OCI-LY3 (cell line): ENCODE results near the gene MKRN1.

Source experiments
- EZH2phosphoT487 ChIP-seq: fragments of 200-600 bp; shearing (Covaris generic); IDR thresholded peaks from 2 replicates; pipeline ENCODE4 v1.6.1; 2018; ENCODE audit warnings: antibody characterized with exemption, mixed run types, low read depth
- TF ChIP-seq, protein P1 (sequence below): fragments of 200-600, 300-600 bp; sonication (generic); IDR thresholded peaks from 2 replicates; pipeline ENCODE4 v1.5.1; 2014; ENCODE audit warnings: antibody characterized with exemption, low read length, low read depth

DNA sequence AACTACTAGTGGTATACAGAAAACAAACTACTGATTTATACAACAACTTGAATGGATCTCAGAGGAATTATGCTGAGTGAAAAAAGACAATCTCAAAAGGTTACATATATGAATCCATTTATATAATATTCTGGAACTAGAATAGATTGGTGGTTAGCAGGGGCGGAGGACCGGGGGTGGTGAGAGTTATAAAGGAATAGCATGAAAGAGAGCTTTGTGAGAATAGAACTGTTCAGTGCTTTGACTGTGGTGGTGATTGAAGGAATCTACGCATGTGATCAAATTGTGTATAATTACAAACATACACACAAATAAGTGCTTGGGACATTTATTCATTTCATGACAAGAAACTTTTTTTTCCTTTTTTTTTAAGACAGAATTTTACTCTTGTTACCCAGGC, 55.8 kb downstream of the MKRN1 start:
- TF ChIP-seq, protein P1, sequence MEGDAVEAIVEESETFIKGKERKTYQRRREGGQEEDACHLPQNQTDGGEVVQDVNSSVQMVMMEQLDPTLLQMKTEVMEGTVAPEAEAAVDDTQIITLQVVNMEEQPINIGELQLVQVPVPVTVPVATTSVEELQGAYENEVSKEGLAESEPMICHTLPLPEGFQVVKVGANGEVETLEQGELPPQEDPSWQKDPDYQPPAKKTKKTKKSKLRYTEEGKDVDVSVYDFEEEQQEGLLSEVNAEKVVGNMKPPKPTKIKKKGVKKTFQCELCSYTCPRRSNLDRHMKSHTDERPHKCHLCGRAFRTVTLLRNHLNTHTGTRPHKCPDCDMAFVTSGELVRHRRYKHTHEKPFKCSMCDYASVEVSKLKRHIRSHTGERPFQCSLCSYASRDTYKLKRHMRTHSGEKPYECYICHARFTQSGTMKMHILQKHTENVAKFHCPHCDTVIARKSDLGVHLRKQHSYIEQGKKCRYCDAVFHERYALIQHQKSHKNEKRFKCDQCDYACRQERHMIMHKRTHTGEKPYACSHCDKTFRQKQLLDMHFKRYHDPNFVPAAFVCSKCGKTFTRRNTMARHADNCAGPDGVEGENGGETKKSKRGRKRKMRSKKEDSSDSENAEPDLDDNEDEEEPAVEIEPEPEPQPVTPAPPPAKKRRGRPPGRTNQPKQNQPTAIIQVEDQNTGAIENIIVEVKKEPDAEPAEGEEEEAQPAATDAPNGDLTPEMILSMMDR, result no peak
- TF ChIP-seq EZH2phosphoT487, result no peak
